Transverse colon (tissue), 4 donors: ENCODE data around the gene DYNC2H1.

Experiments used
- CTCF ChIP-seq, 5 experiments: fragments of 200-600 bp in 3 of 5; fragments of 450-650 bp in 2 of 5; sonication (generic) in 3 of 5; IDR thresholded peaks; 1 replicate in 2 of 5; 2 replicates in 3 of 5; pipeline ENCODE4 v1.5.1; 2016 to 2017; ENCODE audit warnings: antibody characterized with exemption in 5 of 5, inconsistent platforms in 3 of 5, mild to moderate bottlenecking in 2 of 5, moderate library complexity in 1 of 5
- EP300 ChIP-seq: sonication (generic); formaldehyde crosslinking; IDR thresholded peaks from one replicate; pipeline ENCODE4 v1.6.1; 2017; ENCODE audit warnings: antibody characterized with exemption, low read depth
- POLR2A ChIP-seq: fragments of 450-650 bp; IDR thresholded peaks from one replicate; pipeline ENCODE4 v1.6.1; 2016; ENCODE audit warnings: antibody characterized with exemption, mild to moderate bottlenecking, moderate library complexity
- POLR2AphosphoS5 ChIP-seq, 3 donors: sonication (generic); formaldehyde crosslinking; IDR thresholded peaks; one replicate each; pipeline ENCODE4 v1.6.1; 2016; ENCODE audit warnings: antibody characterized with exemption in 3 of 3

DNA sequence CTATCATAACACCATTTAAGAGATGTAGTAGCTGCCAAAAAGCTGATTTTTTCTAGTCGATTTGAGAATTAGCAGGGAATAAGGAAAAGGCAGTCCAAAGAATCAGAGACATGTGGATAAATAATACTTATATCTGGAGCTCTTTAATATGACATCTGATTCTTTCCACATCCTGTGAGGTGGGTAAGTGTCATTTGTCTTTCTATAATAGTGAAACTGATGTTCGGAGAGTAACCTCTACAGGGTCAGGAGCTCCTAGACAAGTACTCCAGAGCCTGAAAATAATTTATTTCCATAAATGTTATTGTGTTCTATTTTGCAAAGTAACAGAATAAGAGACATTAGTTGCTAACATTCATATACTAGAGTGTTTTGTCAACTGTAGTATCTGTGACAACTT is 367.6 kb downstream of the DYNC2H1 start:
- TF ChIP-seq CTCF (IDR thresholded peaks at IDR 0.05) (no peak), POLR2A (no peak), POLR2AphosphoS5 (IDR thresholded peaks at IDR 0.05) (no peak), EP300 (no peak)
